Measurements from ENCODE around the gene EMC7. TPM values are rescaled to one million over a fixed set of nuclear protein-coding genes. Genes with fewer than 3 reads are reported as not detected.
"Not testable (repeated sequence)": the region's sequence is repeated elsewhere in the genome, so short reads cannot be mapped to it uniquely, and the experiment has no call there.

The EMC7 gene
- total and polyA plus RNA-seq, 2 donors (not counting 1 experiment from before 2014, with no cell fraction given) = 18.4 to 29.9 TPM

DNA sequence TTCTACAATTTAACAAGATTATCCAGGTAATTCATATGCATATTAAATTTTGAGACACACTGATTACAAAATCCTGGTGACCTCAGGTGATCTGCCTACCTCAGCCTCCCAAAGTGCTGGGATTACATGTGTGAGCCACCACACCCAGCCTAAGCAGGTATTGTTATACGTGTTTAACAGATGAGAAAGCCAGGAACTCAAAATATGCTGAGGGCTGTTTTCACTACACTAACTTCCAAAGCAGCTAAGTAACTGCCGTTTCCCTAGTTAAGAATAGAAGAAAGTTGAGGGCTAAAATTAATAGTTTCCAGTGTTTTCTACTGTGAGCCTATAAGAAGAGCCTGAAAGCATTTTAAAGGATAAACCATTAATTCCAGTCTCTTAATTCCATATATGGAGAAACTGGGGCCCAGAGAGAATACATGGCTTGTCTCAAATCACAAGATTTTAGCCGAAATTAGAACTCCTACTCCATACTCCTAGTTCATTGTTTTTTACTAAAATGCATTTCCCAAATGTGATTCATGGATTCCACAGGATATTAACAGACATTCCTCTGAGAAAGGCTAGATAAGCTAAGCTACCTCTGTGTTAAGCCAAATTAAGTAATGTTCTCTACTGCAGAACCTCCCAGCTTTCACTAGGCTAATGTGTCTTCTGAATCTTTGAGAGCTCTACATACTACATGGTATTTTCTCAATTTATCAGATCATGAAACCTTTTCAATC lies 45.6 kb downstream of the EMC7 start:
- H2AFZ ChIP-seq (ENCODE audit: insufficient read depth, low read depth, low read length, poor library complexity, severe bottlenecking) = no peak overlapping the region
- Mint-ChIP-seq H3K9me3 (ENCODE audit: insufficient read depth) (peaks cover under 1% of the 10 kb centered on the region), H3K4me3 (no peak overlapping the region), H3K27me3 (no peaks in the 10 kb centered on the region), H3K4me1 (no peaks in the 10 kb centered on the region), H3K27ac (no peak overlapping the region)
- ChIA-PET POLR2A (interaction anchor here (0.7 kb wide), 1 partner anchor 778 kb away, joined by 3 read pairs; no protein-coding TSS in a partner anchor), CTCF (no interaction called here)
- intact Hi-C loops (cut with micrococcal nuclease) = no loop called here
- no peaks in the 10 kb centered on the region for H3K36me3 ChIP-seq (replicated peaks in 1 of 2; ENCODE audit: control extremely low read depth in 1 of 2, control insufficient read depth in 1 of 2, extremely low read depth in 1 of 2, insufficient read depth in 2 of 2, low read length in 1 of 2)
- H3K79me2 ChIP-seq (ENCODE audit: control insufficient read depth, insufficient read depth, low read length) = no peaks in the 10 kb centered on the region
- H4K20me1 ChIP-seq (ENCODE audit: control insufficient read depth, insufficient read depth, low read length, poor library complexity, severe bottlenecking) = no peaks in the 10 kb centered on the region
- WGBS (ENCODE audit: insufficient coverage) = 86% methylated on average over 1 of the region's 3 CpGs
- H3K4me1 ChIP-seq (ENCODE audit: control insufficient read depth in 2 of 2, insufficient read depth in 2 of 2, low read length in 2 of 2) = no peaks in the 10 kb centered on the region
- H3K4me2 ChIP-seq (replicated peaks; ENCODE audit: low read depth, low read length, poor library complexity, severe bottlenecking) = no peak overlapping the region
- DNase-seq (no peak), ATAC-seq (ENCODE audit: low read depth) (no peak)
- H3K9ac ChIP-seq (ENCODE audit: low read length) = no peak overlapping the region
- TF ChIP-seq, protein P1, sequence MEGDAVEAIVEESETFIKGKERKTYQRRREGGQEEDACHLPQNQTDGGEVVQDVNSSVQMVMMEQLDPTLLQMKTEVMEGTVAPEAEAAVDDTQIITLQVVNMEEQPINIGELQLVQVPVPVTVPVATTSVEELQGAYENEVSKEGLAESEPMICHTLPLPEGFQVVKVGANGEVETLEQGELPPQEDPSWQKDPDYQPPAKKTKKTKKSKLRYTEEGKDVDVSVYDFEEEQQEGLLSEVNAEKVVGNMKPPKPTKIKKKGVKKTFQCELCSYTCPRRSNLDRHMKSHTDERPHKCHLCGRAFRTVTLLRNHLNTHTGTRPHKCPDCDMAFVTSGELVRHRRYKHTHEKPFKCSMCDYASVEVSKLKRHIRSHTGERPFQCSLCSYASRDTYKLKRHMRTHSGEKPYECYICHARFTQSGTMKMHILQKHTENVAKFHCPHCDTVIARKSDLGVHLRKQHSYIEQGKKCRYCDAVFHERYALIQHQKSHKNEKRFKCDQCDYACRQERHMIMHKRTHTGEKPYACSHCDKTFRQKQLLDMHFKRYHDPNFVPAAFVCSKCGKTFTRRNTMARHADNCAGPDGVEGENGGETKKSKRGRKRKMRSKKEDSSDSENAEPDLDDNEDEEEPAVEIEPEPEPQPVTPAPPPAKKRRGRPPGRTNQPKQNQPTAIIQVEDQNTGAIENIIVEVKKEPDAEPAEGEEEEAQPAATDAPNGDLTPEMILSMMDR (IDR thresholded peaks at IDR 0.05) = no peak
- TF ChIP-seq EZH2 (IDR thresholded peaks at IDR 0.05; ENCODE audit: borderline replicate concordance, insufficient read depth, low read depth, low read length, poor library complexity, severe bottlenecking) = no peak
- no peak overlapping the region for H3K27ac ChIP-seq (ENCODE audit: low read length in 2 of 2)
- peaks cover 0 to 4% (median 0%) of the 10 kb centered on the region in 3 donors for H3K9me3 ChIP-seq (ENCODE audit: control extremely low read depth in 1 of 3, control insufficient read depth in 2 of 3, insufficient read depth in 1 of 3, low read length in 2 of 3)
- no peak overlapping the region for H3K4me3 ChIP-seq (ENCODE audit: control extremely low read depth in 1 of 5, extremely low read depth in 1 of 5, insufficient read depth in 1 of 5, low read depth in 2 of 5, low read length in 4 of 5)
- no peaks in the 10 kb centered on the region for H3K27me3 ChIP-seq (replicated peaks in 1 of 4; ENCODE audit: control extremely low read depth in 1 of 4, control insufficient read depth in 3 of 4, insufficient read depth in 4 of 4, low read length in 3 of 4)

DNA sequence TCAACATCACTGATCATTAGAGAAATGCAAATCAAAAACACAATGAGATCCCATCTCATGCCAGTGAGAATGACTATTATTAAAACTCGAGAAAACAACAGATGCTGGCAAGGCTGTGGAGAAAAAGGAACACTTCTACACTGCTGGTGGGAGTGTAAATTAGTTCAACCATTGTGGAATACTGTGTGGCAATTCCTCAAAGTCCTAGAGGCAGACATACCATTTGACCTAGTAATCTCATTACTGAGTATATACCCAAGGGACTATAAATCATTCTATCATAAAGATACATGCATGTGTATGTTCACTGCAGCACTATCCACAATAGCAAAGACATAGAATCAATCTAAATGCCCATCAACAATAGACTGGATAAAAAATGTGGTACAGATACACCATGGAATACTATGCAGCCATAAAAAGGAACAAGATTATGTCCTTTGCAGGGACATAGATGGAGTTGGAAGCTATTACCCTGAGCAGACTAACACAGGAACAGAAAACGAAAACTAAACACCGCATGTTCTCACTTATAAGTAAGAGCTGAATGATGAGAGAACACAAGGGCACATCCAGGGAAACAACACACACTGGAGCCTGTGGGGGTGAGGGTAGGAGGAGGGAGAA lies 47.5 kb downstream of the EMC7 start:
- Histone ChIP-seq H3K27ac (ENCODE audit: low read length in 2 of 2) (no peak overlapping the region), H3K4me2 (replicated peaks; ENCODE audit: low read depth, low read length, poor library complexity, severe bottlenecking) (no peak overlapping the region), H3K4me3 (ENCODE audit: control extremely low read depth in 1 of 5, extremely low read depth in 1 of 5, insufficient read depth in 1 of 5, low read depth in 2 of 5, low read length in 4 of 5) (no peak overlapping the region), H3K9ac (ENCODE audit: low read length) (no peak overlapping the region), H4K20me1 (ENCODE audit: control insufficient read depth, insufficient read depth, low read length, poor library complexity, severe bottlenecking) (no peaks in the 10 kb centered on the region), H3K36me3 (replicated peaks in 1 of 2; ENCODE audit: control extremely low read depth in 1 of 2, control insufficient read depth in 1 of 2, extremely low read depth in 1 of 2, insufficient read depth in 2 of 2, low read length in 1 of 2) (no peaks in the 10 kb centered on the region), H3K27me3 (replicated peaks in 1 of 4; ENCODE audit: control extremely low read depth in 1 of 4, control insufficient read depth in 3 of 4, insufficient read depth in 4 of 4, low read length in 3 of 4) (no peaks in the 10 kb centered on the region), H3K4me1 (ENCODE audit: control insufficient read depth in 2 of 2, insufficient read depth in 2 of 2, low read length in 2 of 2) (no peaks in the 10 kb centered on the region), H3K9me3 (ENCODE audit: control extremely low read depth in 1 of 3, control insufficient read depth in 2 of 3, insufficient read depth in 1 of 3, low read length in 2 of 3) (peaks cover 0 to 14% (median 8%) of the 10 kb centered on the region in 3 donors), H3K79me2 (ENCODE audit: control insufficient read depth, insufficient read depth, low read length) (no peaks in the 10 kb centered on the region), H2AFZ (ENCODE audit: insufficient read depth, low read depth, low read length, poor library complexity, severe bottlenecking) (no peak overlapping the region)
- ChIA-PET CTCF (no interaction called here), POLR2A (interaction anchor here (0.6 kb wide), 1 partner anchor 946 kb away, joined by 4 read pairs; no protein-coding TSS in a partner anchor)
- H3K27ac Mint-ChIP-seq = no peak overlapping the region
- intact Hi-C loops (cut with micrococcal nuclease) = no loop called here
- no peaks in the 10 kb centered on the region for H3K4me1 Mint-ChIP-seq
- H3K27me3 Mint-ChIP-seq = no peaks in the 10 kb centered on the region
- DNase-seq (no peak), ATAC-seq (ENCODE audit: low read depth) (no peak)
- no peak for TF ChIP-seq EZH2 (IDR thresholded peaks at IDR 0.05; ENCODE audit: borderline replicate concordance, insufficient read depth, low read depth, low read length, poor library complexity, severe bottlenecking)
- WGBS (ENCODE audit: insufficient coverage) = 100% methylated on average over 2 of the region's 3 CpGs
- H3K4me3 Mint-ChIP-seq = no peak overlapping the region
- peaks cover 8% of the 10 kb centered on the region for H3K9me3 Mint-ChIP-seq (ENCODE audit: insufficient read depth)

- H3K79me2 ChIP-seq (ENCODE audit: control insufficient read depth, insufficient read depth, low read length); ATAC-seq (ENCODE audit: low read depth); DNase-seq; H3K4me1 Mint-ChIP-seq; H3K27ac ChIP-seq (ENCODE audit: low read length in 2 of 2); H3K36me3 ChIP-seq (replicated peaks in 1 of 2; ENCODE audit: control extremely low read depth in 1 of 2, control insufficient read depth in 1 of 2, extremely low read depth in 1 of 2, insufficient read depth in 2 of 2, low read length in 1 of 2); H3K27me3 ChIP-seq (replicated peaks in 1 of 4; ENCODE audit: control extremely low read depth in 1 of 4, control insufficient read depth in 3 of 4, insufficient read depth in 4 of 4, low read length in 3 of 4); H2AFZ ChIP-seq (ENCODE audit: insufficient read depth, low read depth, low read length, poor library complexity, severe bottlenecking); H3K27me3 Mint-ChIP-seq; H3K27ac Mint-ChIP-seq; H3K4me3 ChIP-seq (ENCODE audit: control extremely low read depth in 1 of 5, extremely low read depth in 1 of 5, insufficient read depth in 1 of 5, low read depth in 2 of 5, low read length in 4 of 5); H3K4me1 ChIP-seq (ENCODE audit: control insufficient read depth in 2 of 2, insufficient read depth in 2 of 2, low read length in 2 of 2); H3K9me3 Mint-ChIP-seq (ENCODE audit: insufficient read depth); POLR2A ChIA-PET; H3K4me3 Mint-ChIP-seq; H3K9ac ChIP-seq (ENCODE audit: low read length); H3K4me2 ChIP-seq (replicated peaks; ENCODE audit: low read depth, low read length, poor library complexity, severe bottlenecking); intact Hi-C loops (cut with micrococcal nuclease); H4K20me1 ChIP-seq (ENCODE audit: control insufficient read depth, insufficient read depth, low read length, poor library complexity, severe bottlenecking): not testable (repeated sequence)
- no CpG with 5 or more reads among the region's 1 CpG for WGBS (ENCODE audit: insufficient coverage)
- CTCF ChIA-PET = interaction anchor here (1.2 kb wide), 1 partner anchor 12 kb away, joined by 3 read pairs; no protein-coding TSS in a partner anchor
- peaks cover 0 to 20% (median 14%) of the 10 kb centered on the region in 3 donors for H3K9me3 ChIP-seq (ENCODE audit: control extremely low read depth in 1 of 3, control insufficient read depth in 2 of 3, insufficient read depth in 1 of 3, low read length in 2 of 3)
Measured at GRCh38 chr15:34050385-34050784, 51.3 kb downstream of the EMC7 start.

Measured in B cell (primary cell).